Central memory CD4-positive, alpha-beta T cell (primary cell): ENCODE data around the gene LRP4.
"Not testable (repeated sequence)": the region's sequence is repeated elsewhere in the genome, so short reads cannot be mapped to it uniquely, and the experiment has no call there.

Source experiments
- DNase-seq: peaks from one replicate; pipeline ENCODE4 v3.0.0; 2022
- total RNA-seq, 3 experiments: gene quantifications; one replicate each; lab custom pipeline; 2026; lab: John Stamatoyannopoulos, UW

LRP4 gene
- total RNA-seq = 0 to 0.19 (median 0.07) reads per million in 3 experiments

- peak; percentile 19 for DNase-seq
Measured at GRCh38 chr11:46918083-46918787, at the start of gene LRP4. Gene LRP4, minus strand, starts transcription at chr11:46918550. Its CDS starts 171 bp downstream, at chr11:46918379.

- DNase-seq = no peak
Measured at GRCh38 chr11:46967962-46968361, 49.6 kb upstream of the LRP4 start.

- DNase-seq = no peak
Measured at GRCh38 chr11:46966773-46967172, 48.4 kb upstream of the LRP4 start.

- no peak for DNase-seq
Measured at GRCh38 chr11:46963844-46964243, 45.5 kb upstream of the LRP4 start.

GRCh38 chr11:46961886-46962285 is 43.5 kb upstream of the LRP4 start:
- not testable (repeated sequence) for DNase-seq

GRCh38 chr11:46961041-46961440 is 42.7 kb upstream of the LRP4 start:
- DNase-seq = no peak

- no peak for DNase-seq
Measured at GRCh38 chr11:46958777-46959176, 40.4 kb upstream of the LRP4 start.

GRCh38 chr11:46953093-46953492 is 34.7 kb upstream of the LRP4 start:
- DNase-seq = no peak

- no peak for DNase-seq
Measured at GRCh38 chr11:46952553-46952952, 34.2 kb upstream of the LRP4 start.

GRCh38 chr11:46951864-46952263 is 33.5 kb upstream of the LRP4 start:
- DNase-seq = no peak

GRCh38 chr11:46949297-46949696 is 30.9 kb upstream of the LRP4 start:
- no peak for DNase-seq

- DNase-seq = no peak
Measured at GRCh38 chr11:46948378-46949131, 30.2 kb upstream of the LRP4 start.

- DNase-seq = no peak
Measured at GRCh38 chr11:46947399-46948077, 29.2 kb upstream of the LRP4 start.

GRCh38 chr11:46944356-46945075 is 26.2 kb upstream of the LRP4 start:
- DNase-seq = no peak

GRCh38 chr11:46942172-46942571 is 23.8 kb upstream of the LRP4 start:
- DNase-seq = no peak

GRCh38 chr11:46936138-46937110 is 18.1 kb upstream of the LRP4 start, which contains the start of gene CSTPP1:
Gene CSTPP1, plus strand, starts transcription at chr11:46936761. Its CDS starts 45 bp downstream, at chr11:46936806.
- peak; percentile 84 for DNase-seq

GRCh38 chr11:46930089-46930488 is 11.7 kb upstream of the LRP4 start:
- DNase-seq = no peak

- DNase-seq = not testable (repeated sequence)
Measured at GRCh38 chr11:46928701-46929100, 10.4 kb upstream of the LRP4 start.

- not testable (repeated sequence) for DNase-seq
Measured at GRCh38 chr11:46927928-46928327, 9.6 kb upstream of the LRP4 start.

- no peak for DNase-seq
Measured at GRCh38 chr11:46920755-46921154, 2.4 kb upstream of the LRP4 start.

- DNase-seq = no peak
Measured at GRCh38 chr11:46918788-46919513, 601 bp upstream of the LRP4 start.
